Measurements from ENCODE around the gene PCDHGA1. TPM values are rescaled to one million over a fixed set of nuclear protein-coding genes. Genes with fewer than 3 reads are reported as not detected.

Gene PCDHGA1
- total and polyA plus RNA-seq, 9 donors = 0.44 to 0.86 (median 0.63) TPM

DNA sequence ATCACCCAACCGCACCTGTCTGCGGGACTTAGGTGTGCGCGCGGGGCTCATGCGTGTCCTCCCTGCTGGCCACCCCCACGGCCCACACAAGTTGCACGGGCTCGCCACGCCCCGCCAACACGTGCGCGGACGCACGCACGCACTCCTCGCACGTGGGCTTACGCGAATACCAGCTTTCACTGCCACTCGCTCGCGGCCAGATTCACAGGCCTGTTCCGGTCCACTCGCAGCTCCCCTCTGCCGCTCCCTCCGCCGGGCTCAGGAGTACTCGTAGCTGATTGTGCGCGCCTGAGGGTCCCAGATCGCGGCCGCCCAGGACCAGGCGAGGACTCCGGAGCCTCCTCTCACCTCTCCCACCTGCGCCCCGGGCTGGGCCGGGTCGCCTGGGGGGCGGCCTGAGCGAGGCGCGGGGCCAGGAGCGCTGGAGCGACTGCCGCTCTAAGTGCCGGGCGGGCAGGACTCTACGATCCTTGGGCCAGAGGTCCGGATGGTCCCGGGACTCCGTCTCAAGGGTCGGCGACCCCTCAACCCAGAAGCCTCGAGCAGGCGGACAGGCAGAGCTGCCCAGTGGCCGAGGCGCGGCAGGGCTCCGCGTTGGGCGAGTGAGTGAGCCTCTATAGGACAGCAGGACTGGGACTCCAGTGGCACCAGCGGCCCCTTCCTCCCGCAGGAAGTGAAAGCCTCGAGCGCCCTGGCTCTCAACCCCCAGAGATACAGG, 162.0 kb downstream of the PCDHGA1 start:
- Histone ChIP-seq H3K9me3 (replicated peaks; ENCODE audit: control insufficient read depth, low read depth, low read length) (no peaks in the 10 kb centered on the region), H3K36me3 (ENCODE audit: control insufficient read depth, insufficient read depth, low read length) (peaks cover 60% of the 10 kb centered on the region), H3K4me1 (ENCODE audit: control insufficient read depth, insufficient read depth, low read length) (peaks cover 49% of the 10 kb centered on the region), H3K27me3 (ENCODE audit: control insufficient read depth, insufficient read depth, low read length) (peaks cover 13% of the 10 kb centered on the region), H3K27ac (ENCODE audit: low read length) (no peak overlapping the region), H3K4me3 (ENCODE audit: low read length) (no peak overlapping the region)
- peak; percentile 8 for DNase-seq
- 56% methylated on average over 63 of the region's 68 CpGs for WGBS (ENCODE audit: insufficient coverage)

DNA sequence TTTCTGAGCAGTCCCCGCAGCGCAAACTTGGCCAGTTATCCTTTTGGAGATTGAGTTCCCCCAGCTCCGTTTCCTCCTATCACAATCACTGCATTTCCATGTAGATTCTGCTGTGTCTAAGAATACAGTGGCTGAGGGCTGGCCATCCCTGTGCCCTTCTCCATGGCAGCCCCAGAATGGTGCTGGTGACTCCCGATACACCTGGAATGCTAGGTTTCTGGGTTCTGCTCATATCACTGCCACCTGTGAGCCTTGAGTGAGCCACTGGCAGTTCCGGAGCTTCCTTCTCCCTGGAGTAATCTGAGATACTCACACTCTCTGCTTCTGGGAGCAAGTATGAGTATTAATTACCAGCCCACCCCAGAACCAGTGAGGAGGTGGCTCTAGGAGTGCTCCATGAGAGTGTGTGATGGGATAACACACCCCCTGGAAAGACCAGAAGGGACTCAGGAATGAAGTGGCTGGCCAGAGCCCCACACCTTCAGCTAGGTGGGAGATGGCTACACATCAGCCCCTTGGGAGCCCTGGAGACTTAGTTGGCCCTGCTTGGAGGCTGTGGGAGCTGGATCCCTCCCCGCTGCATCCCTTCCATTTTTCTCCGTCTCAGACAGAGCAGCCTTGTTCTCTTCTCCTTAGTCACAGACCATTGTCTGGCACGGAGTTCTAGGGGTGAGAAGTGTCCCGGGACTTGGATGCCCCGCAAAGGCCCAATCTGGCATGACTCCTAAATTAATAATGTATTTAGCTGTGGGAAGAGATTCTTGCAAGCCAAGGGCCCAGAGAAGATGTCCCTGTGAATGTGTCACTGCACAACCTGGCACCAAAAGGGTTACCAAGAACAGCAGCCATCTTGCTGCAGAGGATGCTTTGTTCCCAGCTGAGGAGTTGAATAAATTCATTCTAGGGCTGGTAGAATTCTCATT, 163.4 kb downstream of the PCDHGA1 start:
- peaks cover 13% of the 10 kb centered on the region for H3K27me3 ChIP-seq (ENCODE audit: control insufficient read depth, insufficient read depth, low read length)
- WGBS (ENCODE audit: insufficient coverage) = no CpG with 5 or more reads among the region's 10 CpGs
- peaks cover 49% of the 10 kb centered on the region for H3K4me1 ChIP-seq (ENCODE audit: control insufficient read depth, insufficient read depth, low read length)
- H3K9me3 ChIP-seq (replicated peaks; ENCODE audit: control insufficient read depth, low read depth, low read length) = no peaks in the 10 kb centered on the region
- DNase-seq = peak; percentile 14
- H3K36me3 ChIP-seq (ENCODE audit: control insufficient read depth, insufficient read depth, low read length) = peaks cover 58% of the 10 kb centered on the region
- peak overlapping the region; percentile 10 for H3K27ac ChIP-seq (ENCODE audit: low read length)
- H3K4me3 ChIP-seq (ENCODE audit: low read length) = no peak overlapping the region

DNA sequence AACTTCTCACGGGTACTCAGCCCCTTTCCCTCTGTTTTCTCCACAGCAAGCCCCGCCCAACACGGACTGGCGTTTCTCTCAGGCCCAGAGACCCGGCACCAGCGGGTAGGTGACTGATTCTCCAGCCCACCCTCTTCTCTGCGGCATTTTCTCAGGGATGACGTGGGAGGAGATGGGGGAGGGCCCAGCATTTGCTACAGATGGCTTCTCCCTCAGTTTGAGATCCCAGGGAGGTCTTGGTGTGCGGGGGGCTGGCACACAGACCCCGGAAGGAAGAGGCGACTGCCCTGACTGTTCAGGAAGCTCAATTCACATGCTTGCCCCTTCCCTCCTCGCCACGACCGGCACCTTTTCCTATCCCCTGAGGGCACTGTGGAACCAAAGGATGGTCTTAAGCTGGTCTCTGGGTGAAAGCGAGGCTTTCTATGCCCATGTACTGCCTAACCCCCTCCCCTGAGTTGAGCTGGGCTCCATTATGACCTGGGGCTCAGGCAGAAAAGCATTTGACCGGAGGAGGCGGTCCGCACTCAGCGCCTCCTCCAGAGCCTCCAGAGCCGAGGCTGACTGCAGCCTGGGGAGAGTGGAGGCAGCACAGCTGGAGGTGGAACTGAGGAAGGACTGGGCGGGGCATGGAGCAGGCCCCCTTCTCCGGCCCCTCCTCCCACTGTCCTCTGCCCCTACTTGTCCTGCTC, 164.6 kb downstream of the PCDHGA1 start:
- DNase-seq = peak; percentile 12
- Histone ChIP-seq H3K4me3 (ENCODE audit: low read length) (no peak overlapping the region), H3K27me3 (ENCODE audit: control insufficient read depth, insufficient read depth, low read length) (peaks cover 13% of the 10 kb centered on the region), H3K9me3 (replicated peaks; ENCODE audit: control insufficient read depth, low read depth, low read length) (no peaks in the 10 kb centered on the region), H3K4me1 (ENCODE audit: control insufficient read depth, insufficient read depth, low read length) (peaks cover 42% of the 10 kb centered on the region), H3K36me3 (ENCODE audit: control insufficient read depth, insufficient read depth, low read length) (peaks cover 46% of the 10 kb centered on the region), H3K27ac (ENCODE audit: low read length) (peak overlapping the region; percentile 83)
- 58% methylated on average over 10 of the region's 22 CpGs for WGBS (ENCODE audit: insufficient coverage)

DNA sequence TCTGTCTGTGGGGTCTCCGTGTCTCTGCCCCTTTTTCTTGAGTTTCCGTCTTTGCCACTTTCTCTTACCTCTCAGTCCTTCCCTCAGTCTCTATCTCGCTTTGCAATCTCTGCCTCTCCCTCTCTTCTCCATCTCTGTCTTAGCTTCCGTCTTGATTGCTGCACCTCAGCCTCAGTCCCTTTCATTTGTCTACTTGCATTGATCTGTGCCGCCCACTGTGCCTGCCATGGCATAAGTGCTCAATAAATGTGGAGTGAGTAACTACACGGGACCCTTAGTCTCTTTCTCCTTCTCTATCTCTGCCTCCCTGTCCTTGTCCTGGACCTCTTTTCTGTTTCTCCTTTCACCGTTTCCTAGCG, 165.1 kb downstream of the PCDHGA1 start:
- H3K4me1 ChIP-seq (ENCODE audit: control insufficient read depth, insufficient read depth, low read length) = peaks cover 42% of the 10 kb centered on the region
- DNase-seq = no peak
- WGBS (ENCODE audit: insufficient coverage) = 83% methylated on average over 8 of the region's 8 CpGs
- H3K9me3 ChIP-seq (replicated peaks; ENCODE audit: control insufficient read depth, low read depth, low read length) = no peaks in the 10 kb centered on the region
- H3K27ac ChIP-seq (ENCODE audit: low read length) = peak overlapping the region; percentile 83
- H3K36me3 ChIP-seq (ENCODE audit: control insufficient read depth, insufficient read depth, low read length) = peaks cover 41% of the 10 kb centered on the region
- H3K4me3 ChIP-seq (ENCODE audit: low read length) = no peak overlapping the region
- peaks cover 9% of the 10 kb centered on the region for H3K27me3 ChIP-seq (ENCODE audit: control insufficient read depth, insufficient read depth, low read length)

DNA sequence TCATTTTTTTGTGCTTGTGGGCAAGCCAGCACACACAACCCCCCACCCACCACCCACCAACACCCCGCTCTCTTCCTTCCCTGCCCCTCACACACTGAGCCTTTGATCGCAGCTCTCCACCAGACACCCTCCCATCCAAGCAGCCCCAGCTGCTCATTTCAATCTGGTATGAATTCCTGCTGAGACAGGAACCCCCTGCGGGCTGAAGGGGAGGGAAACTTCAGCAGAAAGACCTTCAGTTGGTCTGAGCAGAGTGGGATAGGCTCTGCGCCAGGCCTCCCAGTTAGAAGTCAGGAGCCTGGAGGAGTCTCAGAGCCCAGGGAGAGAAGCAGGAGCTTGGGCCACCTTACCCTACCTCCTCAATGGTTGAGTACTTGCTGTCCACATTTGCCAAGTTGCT, 165.7 kb downstream of the PCDHGA1 start:
- Histone ChIP-seq H3K4me3 (ENCODE audit: low read length) (no peak overlapping the region), H3K9me3 (replicated peaks; ENCODE audit: control insufficient read depth, low read depth, low read length) (no peaks in the 10 kb centered on the region), H3K27me3 (ENCODE audit: control insufficient read depth, insufficient read depth, low read length) (peaks cover 4% of the 10 kb centered on the region), H3K27ac (ENCODE audit: low read length) (peak overlapping the region; percentile 83), H3K4me1 (ENCODE audit: control insufficient read depth, insufficient read depth, low read length) (peaks cover 41% of the 10 kb centered on the region), H3K36me3 (ENCODE audit: control insufficient read depth, insufficient read depth, low read length) (peaks cover 35% of the 10 kb centered on the region)
- 72% methylated on average over 2 of the region's 4 CpGs for WGBS (ENCODE audit: insufficient coverage)
- peak; percentile 79 for DNase-seq

DNA sequence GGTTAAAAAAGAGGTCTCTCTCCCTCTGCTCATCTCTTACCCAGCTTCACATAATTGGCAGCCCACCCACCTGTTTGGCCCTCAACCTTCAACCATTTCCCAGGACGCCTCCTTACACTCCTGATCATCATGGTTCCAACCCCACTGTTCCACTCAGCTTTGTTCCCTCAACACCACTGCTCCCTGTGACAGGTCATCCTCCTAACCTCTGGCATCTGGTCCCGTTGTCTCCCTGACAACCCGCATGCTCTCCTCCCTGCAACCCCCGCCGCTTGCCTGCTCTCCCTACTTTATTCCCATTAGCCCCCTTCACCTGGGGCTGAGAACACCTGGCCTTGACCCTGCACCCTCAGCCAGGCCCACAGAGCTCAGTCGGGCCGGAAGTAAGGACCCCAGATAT, 171.4 kb downstream of the PCDHGA1 start:
- H3K4me3 ChIP-seq (ENCODE audit: low read length) = no peak overlapping the region
- H3K27me3 ChIP-seq (ENCODE audit: control insufficient read depth, insufficient read depth, low read length) = no peaks in the 10 kb centered on the region
- H3K36me3 ChIP-seq (ENCODE audit: control insufficient read depth, insufficient read depth, low read length) = peaks cover 45% of the 10 kb centered on the region
- H3K27ac ChIP-seq (ENCODE audit: low read length) = no peak overlapping the region
- no peak for DNase-seq
- 57% methylated on average over 3 of the region's 7 CpGs for WGBS (ENCODE audit: insufficient coverage)
- no peaks in the 10 kb centered on the region for H3K9me3 ChIP-seq (replicated peaks; ENCODE audit: control insufficient read depth, low read depth, low read length)
- H3K4me1 ChIP-seq (ENCODE audit: control insufficient read depth, insufficient read depth, low read length) = peaks cover 12% of the 10 kb centered on the region

DNA sequence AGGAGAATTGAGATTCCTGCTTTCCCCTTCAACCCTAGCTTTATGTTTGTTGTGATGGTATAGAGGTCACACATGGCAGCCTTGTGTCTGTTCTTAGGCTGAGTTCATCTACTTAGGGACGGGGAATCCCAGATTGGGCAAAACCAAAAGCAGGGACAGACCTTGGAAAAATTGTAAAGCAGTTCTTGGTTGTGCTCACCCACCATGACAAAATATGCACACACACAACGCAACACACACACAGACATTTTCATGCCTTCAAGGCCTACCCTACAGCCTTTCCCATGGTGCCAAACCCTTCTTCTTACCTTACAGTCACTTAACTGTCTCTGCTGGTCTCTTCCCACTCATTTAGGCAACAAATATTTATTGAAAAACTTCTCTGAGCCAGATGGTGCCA, 173.4 kb downstream of the PCDHGA1 start:
- H3K9me3 ChIP-seq (replicated peaks; ENCODE audit: control insufficient read depth, low read depth, low read length) = no peaks in the 10 kb centered on the region
- peak overlapping the region; percentile 13 for H3K27ac ChIP-seq (ENCODE audit: low read length)
- DNase-seq = no peak
- peaks cover 42% of the 10 kb centered on the region for H3K36me3 ChIP-seq (ENCODE audit: control insufficient read depth, insufficient read depth, low read length)
- H3K4me3 ChIP-seq (ENCODE audit: low read length) = no peak overlapping the region
- H3K4me1 ChIP-seq (ENCODE audit: control insufficient read depth, insufficient read depth, low read length) = peaks cover 29% of the 10 kb centered on the region
- WGBS (ENCODE audit: insufficient coverage) = 100% methylated on average over 1 of the region's 2 CpGs
- no peaks in the 10 kb centered on the region for H3K27me3 ChIP-seq (ENCODE audit: control insufficient read depth, insufficient read depth, low read length)

DNA sequence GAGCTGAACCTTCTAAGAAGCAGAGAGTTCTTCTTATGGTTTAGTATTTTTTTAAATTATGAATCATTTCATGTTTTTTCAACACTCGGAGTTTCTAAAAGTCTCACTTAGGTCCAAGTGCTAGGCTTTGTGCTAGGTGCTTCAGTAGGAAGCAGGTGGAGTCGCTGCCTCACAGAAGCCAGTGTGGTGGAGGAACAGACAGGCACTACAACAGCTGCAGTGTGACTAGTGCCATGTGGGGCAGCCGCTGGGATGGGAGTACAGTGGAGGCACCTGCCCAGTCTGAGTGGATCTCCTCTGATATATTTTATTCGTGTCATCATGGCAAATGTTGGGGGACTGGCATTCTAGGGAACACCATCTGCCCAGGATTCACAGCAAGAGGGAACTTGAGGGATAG, 173.9 kb downstream of the PCDHGA1 start:
- H3K27ac ChIP-seq (ENCODE audit: low read length) = peak overlapping the region; percentile 13
- H3K4me3 ChIP-seq (ENCODE audit: low read length) = no peak overlapping the region
- WGBS (ENCODE audit: insufficient coverage) = 92% methylated on average over 3 of the region's 4 CpGs
- peaks cover 43% of the 10 kb centered on the region for H3K36me3 ChIP-seq (ENCODE audit: control insufficient read depth, insufficient read depth, low read length)
- H3K9me3 ChIP-seq (replicated peaks; ENCODE audit: control insufficient read depth, low read depth, low read length) = no peaks in the 10 kb centered on the region
- H3K4me1 ChIP-seq (ENCODE audit: control insufficient read depth, insufficient read depth, low read length) = peaks cover 34% of the 10 kb centered on the region
- peak; percentile 53 for DNase-seq
- H3K27me3 ChIP-seq (ENCODE audit: control insufficient read depth, insufficient read depth, low read length) = no peaks in the 10 kb centered on the region

DNA sequence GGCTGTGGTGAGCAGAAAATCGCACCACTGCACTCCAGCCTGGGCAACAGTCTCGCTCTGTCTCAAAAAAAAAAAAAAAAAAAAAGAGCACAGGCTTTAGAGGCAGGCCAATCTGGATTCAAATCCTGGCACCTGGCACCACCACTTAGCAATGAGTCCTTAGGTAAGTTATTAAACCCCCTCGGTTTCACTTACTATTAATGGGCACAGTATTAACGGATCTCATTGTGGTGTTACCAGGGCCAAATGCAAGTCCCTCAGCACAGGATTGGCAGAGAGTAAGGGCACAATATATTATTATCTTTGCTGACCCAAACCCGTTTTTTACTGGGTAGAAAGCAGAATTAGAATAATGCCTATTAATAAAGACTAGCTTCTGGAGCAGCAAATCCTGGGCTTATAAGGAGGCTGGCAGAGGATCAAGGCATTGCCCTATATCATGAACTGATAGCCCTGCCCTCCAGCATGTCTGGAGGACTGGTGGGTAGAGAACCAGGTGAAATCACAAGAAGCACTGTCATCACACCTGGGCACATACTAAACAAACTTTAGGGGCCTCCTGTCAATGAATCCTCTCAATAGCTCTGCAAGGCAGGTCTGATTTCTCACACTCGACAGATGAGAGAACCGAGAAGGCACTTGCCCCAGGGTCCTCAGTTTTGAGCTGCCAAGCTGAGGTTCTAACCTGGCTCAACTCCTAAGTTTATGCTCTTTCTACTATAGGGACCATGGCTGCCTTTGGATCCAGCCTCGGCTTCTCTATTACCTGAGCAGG, 176.3 kb downstream of the PCDHGA1 start:
- H3K27ac ChIP-seq (ENCODE audit: low read length) = peak overlapping the region; percentile 94
- H3K9me3 ChIP-seq (replicated peaks; ENCODE audit: control insufficient read depth, low read depth, low read length) = no peaks in the 10 kb centered on the region
- H3K27me3 ChIP-seq (ENCODE audit: control insufficient read depth, insufficient read depth, low read length) = no peaks in the 10 kb centered on the region
- no peak for DNase-seq
- WGBS (ENCODE audit: insufficient coverage) = 60% methylated on average over 1 of the region's 8 CpGs
- no peak overlapping the region for H3K4me3 ChIP-seq (ENCODE audit: low read length)
- H3K4me1 ChIP-seq (ENCODE audit: control insufficient read depth, insufficient read depth, low read length) = peaks cover 46% of the 10 kb centered on the region
- peaks cover 64% of the 10 kb centered on the region for H3K36me3 ChIP-seq (ENCODE audit: control insufficient read depth, insufficient read depth, low read length)
